Urinary bladder (tissue), 4 donors: ENCODE data around the gene ASCL5. TPM values are rescaled to one million over a fixed set of nuclear protein-coding genes. Genes with fewer than 3 reads are reported as not detected.
"Not testable (repeated sequence)": the region's sequence is repeated elsewhere in the genome, so short reads cannot be mapped to it uniquely, and the experiment has no call there.

Experiments
- DNase-seq: peaks from one replicate; pipeline ENCODE4 v3.0.0-alpha.2; 2015; ENCODE audit errors: extremely low spot score
- H3K27ac ChIP-seq: one replicate; pipeline ENCODE4 v1.5.1; 2013; ENCODE audit warnings: low read depth, mild to moderate bottlenecking, moderate library complexity
- H3K36me3 ChIP-seq: one replicate; pipeline ENCODE4 v1.6.1; 2013; ENCODE audit warnings: mild to moderate bottlenecking, moderate library complexity; ENCODE audit not compliant: insufficient read depth
- H3K4me1 ChIP-seq: one replicate; pipeline ENCODE4 v1.6.1; 2013; ENCODE audit warnings: mild to moderate bottlenecking, moderate library complexity; ENCODE audit not compliant: insufficient read depth
- H3K4me3 ChIP-seq: one replicate; pipeline ENCODE4 v1.5.1; 2013; ENCODE audit warnings: low read depth, low read length
- WGBS: extraction: QIAGEN DNeasy Blood & Tissue Kit; methylation state at CpG from one replicate; pipeline ENCODE4 v1.1.7; 2013; 5-methylcytosine and 5-hydroxymethylcytosine counted together
- polyA plus RNA-seq: library from polyadenylated mRNA; stranded (reverse); fragments of 200-250 nt; gene quantifications from one replicate; pipeline ENCODE4 v1.2.3, GENCODE V29; 2013
- total RNA-seq: library from RNA; depleted of rRNA; stranded (reverse); fragments of >200 nt; gene quantifications from one replicate; pipeline ENCODE4 v1.2.3, GENCODE V29; 2014
- donor health status: healthy with polysubstance abuse.
- donor health status: healthy.

Gene ASCL5
- total and polyA plus RNA-seq, 2 donors = not detected

- WGBS = 26% methylated on average over 4 of the region's 4 CpGs
- no peak for DNase-seq
- no peaks in the 10 kb centered on the region for H3K4me1 ChIP-seq
Observed at GRCh38 chr1:201163707-201164106, 36.7 kb upstream of the ASCL5 start.

GRCh38 chr1:201163036-201163435, 36.1 kb upstream of the ASCL5 start:
- not testable (repeated sequence) for H3K4me1 ChIP-seq, H3K36me3 ChIP-seq, DNase-seq, H3K4me3 ChIP-seq, H3K27ac ChIP-seq
- 86% methylated on average over 8 of the region's 8 CpGs for WGBS

More at GRCh38 chr1:201163707-201164106, 36.7 kb upstream of the ASCL5 start:
- H3K4me3 ChIP-seq = no peak overlapping the region
- H3K27ac ChIP-seq = no peak overlapping the region
- no peaks in the 10 kb centered on the region for H3K36me3 ChIP-seq

GRCh38 chr1:201157949-201158348, 31.0 kb upstream of the ASCL5 start:
- no peaks in the 10 kb centered on the region for H3K4me1 ChIP-seq
- no peaks in the 10 kb centered on the region for H3K36me3 ChIP-seq
- no peak overlapping the region for H3K27ac ChIP-seq
- no peak for DNase-seq
- 81% methylated on average over 2 of the region's 2 CpGs for WGBS
- H3K4me3 ChIP-seq = no peak overlapping the region

- no peak overlapping the region for H3K27ac ChIP-seq
- H3K4me3 ChIP-seq = no peak overlapping the region
- H3K36me3 ChIP-seq = no peaks in the 10 kb centered on the region
- DNase-seq = no peak
- H3K4me1 ChIP-seq = no peaks in the 10 kb centered on the region
Observed at GRCh38 chr1:201156819-201157218, 29.8 kb upstream of the ASCL5 start.

- no peaks in the 10 kb centered on the region for H3K4me1 ChIP-seq
- no peak for DNase-seq
- WGBS = 86% methylated on average over 3 of the region's 3 CpGs
- no peaks in the 10 kb centered on the region for H3K36me3 ChIP-seq
- H3K4me3 ChIP-seq = no peak overlapping the region
- H3K27ac ChIP-seq = no peak overlapping the region
Observed at GRCh38 chr1:201156346-201156745, 29.4 kb upstream of the ASCL5 start.

GRCh38 chr1:201155354-201155753, 28.4 kb upstream of the ASCL5 start:
- H3K4me3 ChIP-seq = no peak overlapping the region
- DNase-seq = no peak
- 86% methylated on average over 2 of the region's 2 CpGs for WGBS

GRCh38 chr1:201154389-201155165, 27.6 kb upstream of the ASCL5 start, which contains the start of gene TMEM9:
TSS of gene TMEM9 (minus strand) at chr1:201154474. CDS start at chr1:201153923, 551 bp downstream.
- no peaks in the 10 kb centered on the region for H3K36me3 ChIP-seq

More at GRCh38 chr1:201155354-201155753, 28.4 kb upstream of the ASCL5 start:
- H3K4me1 ChIP-seq = no peaks in the 10 kb centered on the region
- no peaks in the 10 kb centered on the region for H3K36me3 ChIP-seq
- H3K27ac ChIP-seq = no peak overlapping the region

GRCh38 chr1:201153474-201154388, 26.7 kb upstream of the ASCL5 start:
- Histone ChIP-seq H3K4me1 (no peaks in the 10 kb centered on the region), H3K27ac (no peak overlapping the region), H3K4me3 (peak overlapping the region; percentile 70), H3K36me3 (no peaks in the 10 kb centered on the region)
- no peak for DNase-seq
- WGBS = 2% methylated on average over 37 of the region's 37 CpGs

More at GRCh38 chr1:201154389-201155165, 27.6 kb upstream of the ASCL5 start, which contains the start of gene TMEM9:
- peak within 1 kb of the TSS; percentile 70 for H3K4me3 ChIP-seq
- 8% methylated on average over 31 of the region's 31 CpGs for WGBS
- DNase-seq = peak; percentile 96
- no peaks in the 10 kb centered on the region for H3K4me1 ChIP-seq
- no peak within 1 kb of the TSS for H3K27ac ChIP-seq

GRCh38 chr1:201149400-201149799, 22.4 kb upstream of the ASCL5 start:
- H3K4me1 ChIP-seq = no peaks in the 10 kb centered on the region
- WGBS = 75% methylated on average over 4 of the region's 4 CpGs
- no peak for DNase-seq
- H3K4me3 ChIP-seq = no peak overlapping the region
- no peaks in the 10 kb centered on the region for H3K36me3 ChIP-seq
- no peak overlapping the region for H3K27ac ChIP-seq

GRCh38 chr1:201147396-201148015, 20.5 kb upstream of the ASCL5 start:
- Histone ChIP-seq H3K4me3 (no peak overlapping the region), H3K4me1 (no peaks in the 10 kb centered on the region), H3K27ac (no peak overlapping the region), H3K36me3 (no peaks in the 10 kb centered on the region)
- WGBS = 81% methylated on average over 13 of the region's 13 CpGs
- DNase-seq = no peak

- Histone ChIP-seq H3K4me3 (no peak overlapping the region), H3K36me3 (no peaks in the 10 kb centered on the region), H3K27ac (no peak overlapping the region), H3K4me1 (no peaks in the 10 kb centered on the region)
- no peak for DNase-seq
- WGBS = 90% methylated on average over 17 of the region's 17 CpGs
Observed at GRCh38 chr1:201146626-201147390, 19.8 kb upstream of the ASCL5 start.

- Histone ChIP-seq H3K36me3 (no peaks in the 10 kb centered on the region), H3K27ac (no peak overlapping the region), H3K4me1 (no peaks in the 10 kb centered on the region), H3K4me3 (no peak overlapping the region)
- no peak for DNase-seq
- 87% methylated on average over 7 of the region's 7 CpGs for WGBS
Observed at GRCh38 chr1:201145816-201146215, 18.8 kb upstream of the ASCL5 start.

- Histone ChIP-seq H3K4me1 (no peaks in the 10 kb centered on the region), H3K27ac (no peak overlapping the region), H3K36me3 (no peaks in the 10 kb centered on the region), H3K4me3 (no peak overlapping the region)
- DNase-seq = no peak
- 86% methylated on average over 3 of the region's 3 CpGs for WGBS
Observed at GRCh38 chr1:201145132-201145531, 18.1 kb upstream of the ASCL5 start.
